Measurements from ENCODE around the gene DEXI.
"Not testable (repeated sequence)": the region's sequence is repeated elsewhere in the genome, so short reads cannot be mapped to it uniquely, and the experiment has no call there.

Gene DEXI

GRCh38 chr16:10926867-10927266 lies 15.4 kb downstream of the DEXI start:
- no peak for DNase-seq (ENCODE audit: low spot score)

- no peak for DNase-seq (ENCODE audit: low spot score)
These were observed 16.2 kb downstream of the DEXI start for GRCh38 chr16:10926094-10926493.

GRCh38 chr16:10925285-10925684 lies 17.0 kb downstream of the DEXI start:
- DNase-seq (ENCODE audit: low spot score), result not testable (repeated sequence)

- DNase-seq (ENCODE audit: low spot score), result no peak
These were observed 18.5 kb downstream of the DEXI start for GRCh38 chr16:10923650-10924214.

- no peak for DNase-seq (ENCODE audit: low spot score)
These were observed 19.1 kb downstream of the DEXI start for GRCh38 chr16:10923146-10923649.

GRCh38 chr16:10922328-10923145 lies 19.7 kb downstream of the DEXI start:
- no peak for DNase-seq (ENCODE audit: low spot score)

- no peak for DNase-seq (ENCODE audit: low spot score)
These were observed 20.5 kb downstream of the DEXI start for GRCh38 chr16:10921536-10922327.

GRCh38 chr16:10920726-10921427 lies 21.4 kb downstream of the DEXI start:
- DNase-seq (ENCODE audit: low spot score), result no peak

GRCh38 chr16:10919003-10919351 lies 23.3 kb downstream of the DEXI start:
- no peak for DNase-seq (ENCODE audit: low spot score)

- DNase-seq (ENCODE audit: low spot score), result peak; percentile 91
These were observed 23.8 kb downstream of the DEXI start for GRCh38 chr16:10918294-10919002.

- DNase-seq (ENCODE audit: low spot score), result no peak
These were observed 25.7 kb downstream of the DEXI start for GRCh38 chr16:10916534-10916933.

GRCh38 chr16:10911267-10911666 lies 31.0 kb downstream of the DEXI start:
- no peak for DNase-seq (ENCODE audit: low spot score)

- no peak for DNase-seq (ENCODE audit: low spot score)
These were observed 34.6 kb downstream of the DEXI start for GRCh38 chr16:10907757-10908045.

GRCh38 chr16:10906914-10907756 lies 35.1 kb downstream of the DEXI start:
- DNase-seq (ENCODE audit: low spot score), result no peak

GRCh38 chr16:10906482-10906881 lies 35.8 kb downstream of the DEXI start:
- DNase-seq (ENCODE audit: low spot score), result no peak

GRCh38 chr16:10902999-10903398 lies 39.3 kb downstream of the DEXI start:
- DNase-seq (ENCODE audit: low spot score), result no peak

- no peak for DNase-seq (ENCODE audit: low spot score)
These were observed 45.1 kb downstream of the DEXI start for GRCh38 chr16:10897134-10897533.

- DNase-seq (ENCODE audit: low spot score), result no peak
These were observed 45.5 kb downstream of the DEXI start for GRCh38 chr16:10896723-10897122.

GRCh38 chr16:10896165-10896564 lies 46.1 kb downstream of the DEXI start:
- no peak for DNase-seq (ENCODE audit: low spot score)

- DNase-seq (ENCODE audit: low spot score), result peak; percentile 95
These were observed 47.0 kb downstream of the DEXI start for GRCh38 chr16:10895053-10895946.

Data from iPS-NIHi11 (cell line).